GM12865 (cell line): Measurements from ENCODE around the gene ANGPTL5.
A peak's percentile ranks its signal among the peaks of the same experiment; 100 is the strongest.
"Not testable (repeated sequence)": the region's sequence is repeated elsewhere in the genome, so short reads cannot be mapped to it uniquely, and the experiment has no call there.

Experiments
- DNase-seq: peaks from one replicate; pipeline ENCODE4 v3.0.0; 2010; ENCODE audit warnings: low read depth
- H3K4me3 ChIP-seq: 2 replicates; pipeline ENCODE4 v1.5.1; 2011; ENCODE audit warnings: mild to moderate bottlenecking, low read depth, low read length, control low read depth
- TF ChIP-seq, protein P1 (sequence below): IDR thresholded peaks from 2 replicates; pipeline ENCODE4 v1.5.1; 2011; ENCODE audit warnings: low read length, control low read depth, low read depth, inconsistent platforms; ENCODE audit not compliant: insufficient read depth; ENCODE audit errors: missing control alignments

ANGPTL5 gene

GRCh38 chr11:101916422-101916821 is at the start of gene ANGPTL5:
Gene ANGPTL5, minus strand, starts transcription at chr11:101916522. Its CDS starts 8,613 bp downstream, at chr11:101907909.
- peak within 1 kb of the TSS; percentile 55; the same call in 1 of the 2 replicates for H3K4me3 ChIP-seq
- no peak for DNase-seq
- TF ChIP-seq, protein P1, sequence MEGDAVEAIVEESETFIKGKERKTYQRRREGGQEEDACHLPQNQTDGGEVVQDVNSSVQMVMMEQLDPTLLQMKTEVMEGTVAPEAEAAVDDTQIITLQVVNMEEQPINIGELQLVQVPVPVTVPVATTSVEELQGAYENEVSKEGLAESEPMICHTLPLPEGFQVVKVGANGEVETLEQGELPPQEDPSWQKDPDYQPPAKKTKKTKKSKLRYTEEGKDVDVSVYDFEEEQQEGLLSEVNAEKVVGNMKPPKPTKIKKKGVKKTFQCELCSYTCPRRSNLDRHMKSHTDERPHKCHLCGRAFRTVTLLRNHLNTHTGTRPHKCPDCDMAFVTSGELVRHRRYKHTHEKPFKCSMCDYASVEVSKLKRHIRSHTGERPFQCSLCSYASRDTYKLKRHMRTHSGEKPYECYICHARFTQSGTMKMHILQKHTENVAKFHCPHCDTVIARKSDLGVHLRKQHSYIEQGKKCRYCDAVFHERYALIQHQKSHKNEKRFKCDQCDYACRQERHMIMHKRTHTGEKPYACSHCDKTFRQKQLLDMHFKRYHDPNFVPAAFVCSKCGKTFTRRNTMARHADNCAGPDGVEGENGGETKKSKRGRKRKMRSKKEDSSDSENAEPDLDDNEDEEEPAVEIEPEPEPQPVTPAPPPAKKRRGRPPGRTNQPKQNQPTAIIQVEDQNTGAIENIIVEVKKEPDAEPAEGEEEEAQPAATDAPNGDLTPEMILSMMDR: no peak

GRCh38 chr11:101964200-101964599 is 47.9 kb upstream of the ANGPTL5 start:
- H3K4me3 ChIP-seq, DNase-seq: not testable (repeated sequence)

- TF ChIP-seq, protein P1: no peak
- no peak overlapping the region for H3K4me3 ChIP-seq
- DNase-seq: no peak
Measured at GRCh38 chr11:101960231-101960630, 43.9 kb upstream of the ANGPTL5 start.

- H3K4me3 ChIP-seq: no peak overlapping the region
- TF ChIP-seq, protein P1: no peak
- DNase-seq: no peak
Measured at GRCh38 chr11:101955701-101956100, 39.4 kb upstream of the ANGPTL5 start.

DNA sequence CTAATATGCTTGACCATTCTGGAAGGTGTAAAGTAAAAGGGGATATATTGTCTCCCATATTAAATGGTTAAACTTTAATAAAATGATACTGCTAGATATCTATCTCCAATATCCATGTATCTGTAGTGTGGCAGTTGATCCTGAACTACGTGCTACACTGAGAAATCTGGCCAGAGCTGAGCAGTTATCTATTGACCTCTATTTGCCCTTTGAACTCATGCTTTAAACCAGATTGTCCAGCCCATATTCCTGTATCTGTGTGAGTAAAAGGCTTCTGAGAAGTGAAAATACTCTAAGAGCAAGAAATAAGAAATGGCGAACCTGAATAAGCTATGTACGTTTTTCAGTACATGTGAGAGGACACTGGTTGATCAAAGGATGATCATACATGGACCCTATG is 39.0 kb upstream of the ANGPTL5 start:
- no peak for DNase-seq
- TF ChIP-seq, protein P1: no peak
- H3K4me3 ChIP-seq: no peak overlapping the region

GRCh38 chr11:101949680-101950220 is 33.4 kb upstream of the ANGPTL5 start:
- TF ChIP-seq, protein P1: no peak
- no peak overlapping the region for H3K4me3 ChIP-seq
- no peak for DNase-seq

GRCh38 chr11:101945448-101945847 is 29.1 kb upstream of the ANGPTL5 start:
- H3K4me3 ChIP-seq: no peak overlapping the region
- TF ChIP-seq, protein P1: no peak
- DNase-seq: no peak

GRCh38 chr11:101944923-101945322 is 28.6 kb upstream of the ANGPTL5 start:
- TF ChIP-seq, protein P1: no peak
- DNase-seq: no peak

More at GRCh38 chr11:101944923-101945322, 28.6 kb upstream of the ANGPTL5 start:
- H3K4me3 ChIP-seq: no peak overlapping the region
